Measurements from ENCODE around the gene SGIP1.
"Not testable (repeated sequence)": the region's sequence is repeated elsewhere in the genome, so short reads cannot be mapped to it uniquely, and the experiment has no call there.

Gene SGIP1

DNA sequence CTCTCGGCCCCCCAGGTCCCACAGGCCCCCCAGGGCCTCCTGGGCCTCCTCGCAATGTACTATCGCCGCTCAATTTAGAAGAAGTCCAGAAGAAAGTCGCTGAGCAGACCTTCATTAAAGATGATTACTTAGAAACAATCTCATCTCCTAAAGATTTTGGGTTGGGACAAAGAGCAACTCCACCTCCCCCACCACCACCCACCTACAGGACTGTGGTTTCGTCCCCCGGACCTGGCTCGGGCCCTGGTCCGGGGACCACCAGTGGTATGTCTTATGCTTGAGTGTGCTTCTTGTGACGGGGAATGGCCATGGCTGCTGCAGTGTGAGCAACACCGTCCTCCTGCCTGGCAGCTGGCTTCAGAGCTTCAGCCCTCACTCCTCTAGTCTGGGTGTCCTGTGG, 148.2 kb downstream of the SGIP1 start:
- DNase-seq: no peak

GRCh38 chr1:66684353-66684752, 150.4 kb downstream of the SGIP1 start:
- DNase-seq: no peak

- DNase-seq: no peak
These were observed 151.3 kb downstream of the SGIP1 start for GRCh38 chr1:66685265-66685664.

DNA sequence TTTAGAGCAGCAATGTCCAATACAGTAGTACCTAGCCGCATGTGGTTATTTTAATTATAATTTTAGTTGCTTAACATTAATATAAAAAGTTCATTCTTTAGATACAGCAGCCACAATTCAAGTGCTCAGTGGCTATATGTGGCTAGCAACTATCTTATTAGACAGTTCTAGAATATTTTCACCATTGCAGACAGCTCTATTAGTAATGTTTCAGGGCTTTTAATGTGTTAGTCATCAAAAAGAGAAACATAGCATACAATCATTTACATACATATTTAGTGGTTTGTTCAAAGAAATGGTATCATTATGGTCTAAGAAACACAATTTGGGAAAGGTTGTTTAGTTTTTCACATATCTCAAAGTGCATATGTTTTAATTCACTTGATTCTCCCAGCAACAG, 151.7 kb downstream of the SGIP1 start:
- no peak for DNase-seq

DNA sequence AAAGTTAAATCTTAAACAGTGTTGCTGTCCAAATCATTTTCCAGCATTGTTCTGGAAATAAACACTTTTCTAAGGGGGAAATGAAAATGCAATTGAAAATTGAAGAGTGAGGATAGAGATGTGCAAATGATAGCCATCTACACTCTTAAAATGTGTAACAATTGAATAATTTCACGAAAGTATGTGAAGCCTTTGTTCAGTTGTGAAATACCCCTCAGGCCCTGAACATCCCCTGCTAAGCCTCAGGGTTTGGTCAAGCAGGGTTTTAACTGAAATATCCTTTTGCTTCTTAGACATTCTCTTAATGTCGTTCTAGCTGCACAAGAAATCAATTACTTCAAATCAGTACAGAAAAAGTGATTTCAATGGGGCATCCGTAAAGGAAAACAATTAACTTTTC, 152.5 kb downstream of the SGIP1 start:
- DNase-seq: no peak

GRCh38 chr1:66687358-66687757, 153.4 kb downstream of the SGIP1 start:
- no peak for DNase-seq

DNA sequence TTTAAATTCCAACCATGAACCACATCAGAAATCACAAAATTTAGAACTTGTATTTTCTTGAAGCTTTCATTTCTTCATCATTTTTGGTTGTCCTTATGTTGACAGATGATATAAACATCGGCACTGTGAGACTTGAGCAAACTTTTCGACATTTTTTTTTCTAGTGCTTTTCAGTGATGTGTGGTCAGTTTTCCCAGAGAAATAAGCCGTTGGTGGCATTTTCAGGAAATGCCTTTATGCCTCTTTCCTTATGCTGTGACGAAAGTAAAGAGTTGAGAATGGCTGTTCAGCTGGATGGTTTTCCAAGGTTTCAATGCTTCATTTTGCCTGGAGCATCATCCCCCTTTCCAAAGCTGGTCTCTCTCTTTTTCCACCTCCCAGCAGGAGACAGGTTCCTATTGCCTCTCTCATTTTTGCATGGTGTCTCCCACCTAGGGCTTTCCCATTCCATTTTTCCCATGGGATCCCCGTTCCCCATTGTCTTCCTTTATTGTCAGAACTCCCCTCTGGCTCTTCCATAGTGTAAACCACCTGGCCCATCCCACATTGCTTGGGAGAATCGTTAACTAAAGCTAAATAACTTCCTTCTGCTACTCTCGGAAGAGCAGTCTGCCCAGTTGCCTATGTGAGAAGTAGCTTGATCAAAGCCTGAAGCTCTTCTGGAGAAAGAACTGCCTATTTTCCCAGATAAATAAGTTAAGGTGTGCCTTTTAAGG, 156.9 kb downstream of the SGIP1 start:
- DNase-seq: no peak

GRCh38 chr1:66692681-66693080, 158.7 kb downstream of the SGIP1 start:
- no peak for DNase-seq

DNA sequence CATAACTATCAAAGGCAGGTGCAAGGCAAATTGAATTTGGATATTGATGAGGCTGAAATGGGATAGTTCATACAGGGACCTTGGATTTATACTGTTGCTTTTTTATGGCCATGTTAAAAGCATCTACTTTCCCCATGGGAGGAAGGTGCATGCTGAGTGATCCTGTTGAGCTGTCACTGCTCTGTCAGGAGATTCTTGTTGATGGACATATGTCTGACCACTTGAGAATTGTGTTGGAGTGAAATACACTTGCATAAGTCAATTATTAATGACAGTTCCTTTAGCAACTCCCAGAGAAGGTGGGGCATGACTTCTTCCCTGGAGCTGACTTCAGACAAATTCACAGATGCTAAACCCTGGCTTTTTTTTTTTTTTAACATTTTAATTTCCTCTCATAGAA, 159.9 kb downstream of the SGIP1 start:
- DNase-seq: no peak

GRCh38 chr1:66695116-66695515, 161.2 kb downstream of the SGIP1 start:
- no peak for DNase-seq

GRCh38 chr1:66696771-66697170, 162.8 kb downstream of the SGIP1 start:
- no peak for DNase-seq

GRCh38 chr1:66699213-66699612, 165.3 kb downstream of the SGIP1 start:
- no peak for DNase-seq

GRCh38 chr1:66704177-66704875, 170.4 kb downstream of the SGIP1 start:
- no peak for DNase-seq

DNA sequence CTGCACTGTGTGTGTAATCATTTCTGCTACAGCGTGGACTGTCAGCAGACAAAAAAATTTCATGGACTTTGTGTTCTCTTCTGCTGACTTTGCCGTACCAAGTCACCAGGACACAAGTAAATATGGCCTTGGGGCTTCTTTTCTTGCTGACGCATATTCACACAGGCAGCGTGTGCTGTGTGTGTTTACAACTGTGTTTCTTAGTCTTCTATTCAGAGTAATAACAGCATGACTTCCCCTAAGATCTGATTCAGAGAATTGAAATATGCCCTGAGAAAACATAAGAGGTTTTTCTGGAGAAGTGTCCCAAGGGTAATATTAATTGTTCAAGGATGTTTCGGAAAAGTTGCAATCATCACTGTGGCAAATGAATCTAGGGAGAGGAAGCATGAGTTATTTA, 171.2 kb downstream of the SGIP1 start:
- no peak for DNase-seq

- no peak for DNase-seq
These were observed 177.5 kb downstream of the SGIP1 start for GRCh38 chr1:66711420-66711819.

- no peak for DNase-seq
These were observed 178.9 kb downstream of the SGIP1 start for GRCh38 chr1:66712839-66713238.

GRCh38 chr1:66723985-66724384, 190.0 kb downstream of the SGIP1 start:
- DNase-seq: no peak

GRCh38 chr1:66725885-66726665, 192.1 kb downstream of the SGIP1 start:
- peak in 3 of 5 experiments; percentile 0 to 85 (median 19) for DNase-seq

GRCh38 chr1:66728021-66728420, 194.1 kb downstream of the SGIP1 start:
- no peak for DNase-seq

GRCh38 chr1:66728716-66729115, 194.8 kb downstream of the SGIP1 start:
- not testable (repeated sequence) for DNase-seq

DNA sequence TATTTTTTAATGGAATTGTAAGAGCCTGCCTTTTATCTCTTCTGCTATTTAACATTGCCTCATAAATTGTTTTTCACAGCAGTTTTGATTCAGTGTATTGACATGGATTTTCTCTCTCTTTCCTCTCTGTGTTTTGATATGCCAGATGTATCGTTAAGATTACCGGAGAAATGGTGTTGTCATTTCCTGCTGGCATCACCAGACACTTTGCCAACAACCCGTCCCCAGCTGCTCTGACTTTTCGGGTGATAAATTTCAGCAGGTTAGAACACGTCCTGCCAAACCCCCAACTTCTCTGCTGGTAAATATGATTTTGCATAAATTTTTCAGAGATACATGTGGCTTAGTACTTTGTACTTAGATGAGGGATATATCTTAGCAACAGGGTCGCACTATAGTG, 195.2 kb downstream of the SGIP1 start:
- DNase-seq: peak in 1 of 5 experiments; percentile 91

DNA sequence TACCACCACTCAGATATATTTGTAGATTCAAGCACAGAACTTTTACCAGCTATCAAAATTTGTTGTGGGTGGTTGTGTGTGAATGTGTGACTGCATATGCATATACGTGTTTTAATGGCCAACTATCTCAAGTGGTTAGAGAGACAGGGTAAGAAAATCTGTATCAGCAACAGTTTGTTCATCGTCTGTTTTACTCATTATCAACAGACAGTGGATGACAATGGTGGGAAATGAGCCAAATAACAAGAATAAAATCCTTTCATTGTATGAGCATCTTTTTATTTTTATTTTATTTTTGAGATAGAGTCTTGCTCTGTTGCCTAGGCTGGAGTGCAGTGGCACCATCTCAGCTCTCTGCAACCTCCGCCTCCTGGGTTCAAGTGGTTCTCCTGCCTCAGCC, 195.6 kb downstream of the SGIP1 start:
- no peak for DNase-seq

GRCh38 chr1:66730462-66730861, 196.5 kb downstream of the SGIP1 start:
- no peak for DNase-seq
